Breast epithelium (tissue), 3 donors: ENCODE data around the gene AXIN2.

Experiments used
- POLR2A ChIP-seq: fragments of 450-650 bp; IDR thresholded peaks from one replicate; pipeline ENCODE4 v1.6.1; 2016; ENCODE audit warnings: antibody characterized with exemption, mild to moderate bottlenecking, moderate library complexity
- TF ChIP-seq, protein P1 (sequence below), 3 donors: fragments of 450-650 bp; IDR thresholded peaks; one replicate each; pipeline ENCODE4 v1.5.1; 2016 to 2017; ENCODE audit warnings: antibody characterized with exemption in 3 of 3, mild to moderate bottlenecking in 3 of 3, moderate library complexity in 3 of 3

GRCh38 chr17:65515959-65516948, 45.2 kb downstream of the AXIN2 start:
- TF ChIP-seq, protein P1, sequence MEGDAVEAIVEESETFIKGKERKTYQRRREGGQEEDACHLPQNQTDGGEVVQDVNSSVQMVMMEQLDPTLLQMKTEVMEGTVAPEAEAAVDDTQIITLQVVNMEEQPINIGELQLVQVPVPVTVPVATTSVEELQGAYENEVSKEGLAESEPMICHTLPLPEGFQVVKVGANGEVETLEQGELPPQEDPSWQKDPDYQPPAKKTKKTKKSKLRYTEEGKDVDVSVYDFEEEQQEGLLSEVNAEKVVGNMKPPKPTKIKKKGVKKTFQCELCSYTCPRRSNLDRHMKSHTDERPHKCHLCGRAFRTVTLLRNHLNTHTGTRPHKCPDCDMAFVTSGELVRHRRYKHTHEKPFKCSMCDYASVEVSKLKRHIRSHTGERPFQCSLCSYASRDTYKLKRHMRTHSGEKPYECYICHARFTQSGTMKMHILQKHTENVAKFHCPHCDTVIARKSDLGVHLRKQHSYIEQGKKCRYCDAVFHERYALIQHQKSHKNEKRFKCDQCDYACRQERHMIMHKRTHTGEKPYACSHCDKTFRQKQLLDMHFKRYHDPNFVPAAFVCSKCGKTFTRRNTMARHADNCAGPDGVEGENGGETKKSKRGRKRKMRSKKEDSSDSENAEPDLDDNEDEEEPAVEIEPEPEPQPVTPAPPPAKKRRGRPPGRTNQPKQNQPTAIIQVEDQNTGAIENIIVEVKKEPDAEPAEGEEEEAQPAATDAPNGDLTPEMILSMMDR (IDR thresholded peaks at IDR 0.05): no peak
- no peak for TF ChIP-seq POLR2A
